HG03045 (cell line): Measurements from ENCODE around the gene DTNBP1.

Source experiments
- ATAC-seq: cut with Tn5 transposase; IDR thresholded peaks from one replicate; pipeline ENCODE4 v1.9.1; 2021; ENCODE audit warnings: mild to moderate bottlenecking, moderate library complexity; ENCODE audit not compliant: unreplicated experiment

Gene DTNBP1

GRCh38 chr6:15489261-15489962 lies 173.4 kb downstream of the DTNBP1 start:
- ATAC-seq, result no peak

- no peak for ATAC-seq
Measured at GRCh38 chr6:15487262-15487661, 175.6 kb downstream of the DTNBP1 start.

GRCh38 chr6:15485936-15486335 lies 176.9 kb downstream of the DTNBP1 start:
- no peak for ATAC-seq

- no peak for ATAC-seq
Measured at GRCh38 chr6:15484821-15485220, 178.0 kb downstream of the DTNBP1 start.

- no peak for ATAC-seq
Measured at GRCh38 chr6:15484140-15484539, 178.7 kb downstream of the DTNBP1 start.

- no peak for ATAC-seq
Measured at GRCh38 chr6:15483060-15483459, 179.8 kb downstream of the DTNBP1 start.

GRCh38 chr6:15481390-15482291 lies 181.2 kb downstream of the DTNBP1 start:
- ATAC-seq, result no peak

GRCh38 chr6:15480525-15480924 lies 182.3 kb downstream of the DTNBP1 start:
- no peak for ATAC-seq

- no peak for ATAC-seq
Measured at GRCh38 chr6:15479761-15480160, 183.1 kb downstream of the DTNBP1 start.

GRCh38 chr6:15477746-15478145 lies 185.1 kb downstream of the DTNBP1 start:
- ATAC-seq, result no peak

- no peak for ATAC-seq
Measured at GRCh38 chr6:15476631-15477380, 186.0 kb downstream of the DTNBP1 start.

GRCh38 chr6:15475872-15476271 lies 187.0 kb downstream of the DTNBP1 start:
- ATAC-seq, result no peak

- no peak for ATAC-seq
Measured at GRCh38 chr6:15475261-15475660, 187.6 kb downstream of the DTNBP1 start.

- ATAC-seq, result no peak
Measured at GRCh38 chr6:15474196-15474595, 188.6 kb downstream of the DTNBP1 start.

- no peak for ATAC-seq
Measured at GRCh38 chr6:15473741-15474161, 189.1 kb downstream of the DTNBP1 start.

- ATAC-seq, result no peak
Measured at GRCh38 chr6:15473174-15473573, 189.7 kb downstream of the DTNBP1 start.
